Astrocyte (in vitro differentiated cells and primary cell): Measurements from ENCODE around the gene CTCF. TPM values are rescaled to one million over a fixed set of nuclear protein-coding genes. Genes with fewer than 3 reads are reported as not detected.
A peak's percentile ranks its signal among the peaks of the same experiment; 100 is the strongest.

Source experiments
- DNase-seq: peaks from one replicate; pipeline ENCODE4 v3.0.0-alpha.2; 2010; ENCODE audit warnings: low read depth
- FAIRE-seq: peaks from 2 replicates; lab custom pipeline; 2011; peaks lifted over from hg19 to GRCh38; lab: Jason Lieb, UNC
- H2AFZ ChIP-seq: 2 replicates; pipeline ENCODE4 v1.6.0; 2012; ENCODE audit warnings: low read depth, low read length, inconsistent platforms
- H3K27ac ChIP-seq: 2 replicates; pipeline ENCODE4 v1.5.1; 2011; ENCODE audit warnings: low read depth, low read length, inconsistent platforms
- H3K27me3 ChIP-seq: 2 replicates; pipeline ENCODE4 v1.6.0; 2011; ENCODE audit warnings: low read length, inconsistent platforms; ENCODE audit not compliant: insufficient read depth
- H3K36me3 ChIP-seq: 2 replicates; pipeline ENCODE4 v1.5.1; 2011; ENCODE audit warnings: low read length, inconsistent platforms; ENCODE audit not compliant: insufficient read depth
- H3K4me1 ChIP-seq: 2 replicates; pipeline ENCODE4 v1.5.1; 2011; ENCODE audit warnings: low read length, inconsistent platforms; ENCODE audit not compliant: insufficient read depth
- H3K4me2 ChIP-seq: 2 replicates; pipeline ENCODE4 v1.6.0; 2012; ENCODE audit warnings: low read length, inconsistent platforms
- H3K4me3 ChIP-seq: 2 replicates; pipeline ENCODE4 v1.5.1; 2011; ENCODE audit warnings: low read depth, mild to moderate bottlenecking, low read length, inconsistent platforms; ENCODE audit not compliant: insufficient read depth
- H3K79me2 ChIP-seq: 2 replicates; pipeline ENCODE4 v1.6.0; 2012; ENCODE audit warnings: mild to moderate bottlenecking, low read length, inconsistent platforms; ENCODE audit not compliant: insufficient read depth
- H3K9ac ChIP-seq: 2 replicates; pipeline ENCODE4 v1.6.0; 2012; ENCODE audit warnings: mild to moderate bottlenecking, low read length, inconsistent platforms
- H3K9me3 ChIP-seq: 2 replicates; pipeline ENCODE4 v1.5.1; 2012; ENCODE audit warnings: low read depth, mild to moderate bottlenecking, low read length, inconsistent platforms; ENCODE audit not compliant: insufficient read depth
- H4K20me1 ChIP-seq: 2 replicates; pipeline ENCODE4 v1.6.0; 2012; ENCODE audit warnings: low read length, inconsistent platforms; ENCODE audit not compliant: insufficient read depth
- H3K27ac Mint-ChIP-seq: one replicate; pipeline ENCODE4 v1.8.0; 2021; ENCODE audit warnings: mild to moderate bottlenecking, mixed read lengths; ENCODE audit not compliant: unreplicated experiment
- H3K27me3 Mint-ChIP-seq: one replicate; pipeline ENCODE4 v1.8.0; 2021; ENCODE audit warnings: low read depth, mixed read lengths; ENCODE audit not compliant: unreplicated experiment
- H3K36me3 Mint-ChIP-seq: one replicate; pipeline ENCODE4 v1.8.0; 2021; ENCODE audit warnings: low read depth, mixed read lengths; ENCODE audit not compliant: unreplicated experiment
- H3K4me1 Mint-ChIP-seq: one replicate; pipeline ENCODE4 v1.8.0; 2021; ENCODE audit warnings: low read depth, mixed read lengths; ENCODE audit not compliant: unreplicated experiment
- H3K4me3 Mint-ChIP-seq: one replicate; pipeline ENCODE4 v1.8.0; 2021; ENCODE audit warnings: mild to moderate bottlenecking, moderate library complexity, mixed read lengths; ENCODE audit not compliant: unreplicated experiment
- H3K9me3 Mint-ChIP-seq: one replicate; pipeline ENCODE4 v1.8.0; 2021; ENCODE audit warnings: mild to moderate bottlenecking, mixed read lengths; ENCODE audit not compliant: unreplicated experiment
- EZH2 ChIP-seq: IDR thresholded peaks from 2 replicates; pipeline ENCODE4 v1.6.1; 2012; ENCODE audit warnings: mild to moderate bottlenecking, low read length, inconsistent platforms; ENCODE audit not compliant: insufficient read depth
- total RNA-seq: library from RNA; stranded (reverse); gene quantifications from 2 replicates; pipeline ENCODE4 v1.2.1, GENCODE V29; 2021
- TF ChIP-seq, protein P1 (sequence below): IDR thresholded peaks from 2 replicates; pipeline ENCODE4 v1.5.1; 2011; ENCODE audit warnings: low read depth, mild to moderate bottlenecking, inconsistent platforms, low read length, moderate library complexity; ENCODE audit not compliant: insufficient read depth

CTCF gene
- total RNA-seq, 1 donor from 2014 or later, result 26.8 TPM

DNA sequence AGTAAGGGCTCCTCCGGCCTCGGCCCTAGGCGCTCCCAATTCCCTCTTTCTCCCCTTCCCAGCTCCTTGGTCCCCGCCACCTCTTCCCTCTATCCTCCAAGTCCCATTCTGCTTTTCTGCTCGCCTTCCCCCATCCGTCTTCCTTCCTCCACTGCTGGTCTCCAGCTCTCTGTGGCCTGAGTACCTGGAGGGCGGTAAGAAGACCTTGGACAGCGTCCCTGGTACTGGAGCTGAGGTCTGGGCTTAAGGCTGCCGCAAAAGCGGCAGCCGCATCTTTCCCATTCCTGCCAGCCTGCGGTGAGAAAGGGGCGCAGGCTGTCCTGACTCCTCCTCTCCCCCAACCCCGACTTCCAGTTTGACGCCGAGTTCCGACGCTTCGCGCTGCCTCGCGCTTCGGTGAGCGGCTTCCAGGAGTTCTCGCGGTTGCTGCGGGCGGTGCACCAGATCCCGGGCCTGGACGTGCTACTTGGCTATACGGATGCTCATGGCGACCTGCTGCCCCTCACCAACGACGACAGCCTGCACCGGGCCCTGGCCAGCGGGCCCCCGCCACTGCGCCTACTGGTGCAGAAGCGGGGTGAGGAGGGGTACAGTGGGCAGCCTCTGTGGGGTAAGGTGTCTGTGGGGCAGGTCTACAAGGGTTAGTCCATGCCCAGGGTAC lies 98.9 kb downstream of the CTCF start:
- H3K27ac Mint-ChIP-seq, result no peak overlapping the region
- H3K9me3 Mint-ChIP-seq, result no peaks in the 10 kb centered on the region
- Histone ChIP-seq H3K4me1 (peaks cover 14% of the 10 kb centered on the region), H3K27me3 (no peaks in the 10 kb centered on the region), H3K4me2 (peak overlapping the region; percentile 93), H3K79me2 (peaks cover 14% of the 10 kb centered on the region), H3K9ac (no peak overlapping the region), H3K27ac (no peak overlapping the region), H3K9me3 (no peaks in the 10 kb centered on the region), H2AFZ (peak overlapping the region; percentile 54), H3K36me3 (peaks cover 2% of the 10 kb centered on the region), H3K4me3 (peak overlapping the region; percentile 48), H4K20me1 (peaks cover 22% of the 10 kb centered on the region)
- H3K4me3 Mint-ChIP-seq, result peak overlapping the region; percentile 82
- peak; percentile 43 for DNase-seq
- peaks cover 6% of the 10 kb centered on the region for H3K27me3 Mint-ChIP-seq
- peaks cover 4% of the 10 kb centered on the region for H3K4me1 Mint-ChIP-seq
- FAIRE-seq, result no peak
- H3K36me3 Mint-ChIP-seq, result peaks cover 4% of the 10 kb centered on the region
- no peak for TF ChIP-seq EZH2
- TF ChIP-seq, protein P1, sequence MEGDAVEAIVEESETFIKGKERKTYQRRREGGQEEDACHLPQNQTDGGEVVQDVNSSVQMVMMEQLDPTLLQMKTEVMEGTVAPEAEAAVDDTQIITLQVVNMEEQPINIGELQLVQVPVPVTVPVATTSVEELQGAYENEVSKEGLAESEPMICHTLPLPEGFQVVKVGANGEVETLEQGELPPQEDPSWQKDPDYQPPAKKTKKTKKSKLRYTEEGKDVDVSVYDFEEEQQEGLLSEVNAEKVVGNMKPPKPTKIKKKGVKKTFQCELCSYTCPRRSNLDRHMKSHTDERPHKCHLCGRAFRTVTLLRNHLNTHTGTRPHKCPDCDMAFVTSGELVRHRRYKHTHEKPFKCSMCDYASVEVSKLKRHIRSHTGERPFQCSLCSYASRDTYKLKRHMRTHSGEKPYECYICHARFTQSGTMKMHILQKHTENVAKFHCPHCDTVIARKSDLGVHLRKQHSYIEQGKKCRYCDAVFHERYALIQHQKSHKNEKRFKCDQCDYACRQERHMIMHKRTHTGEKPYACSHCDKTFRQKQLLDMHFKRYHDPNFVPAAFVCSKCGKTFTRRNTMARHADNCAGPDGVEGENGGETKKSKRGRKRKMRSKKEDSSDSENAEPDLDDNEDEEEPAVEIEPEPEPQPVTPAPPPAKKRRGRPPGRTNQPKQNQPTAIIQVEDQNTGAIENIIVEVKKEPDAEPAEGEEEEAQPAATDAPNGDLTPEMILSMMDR, result no peak

DNA sequence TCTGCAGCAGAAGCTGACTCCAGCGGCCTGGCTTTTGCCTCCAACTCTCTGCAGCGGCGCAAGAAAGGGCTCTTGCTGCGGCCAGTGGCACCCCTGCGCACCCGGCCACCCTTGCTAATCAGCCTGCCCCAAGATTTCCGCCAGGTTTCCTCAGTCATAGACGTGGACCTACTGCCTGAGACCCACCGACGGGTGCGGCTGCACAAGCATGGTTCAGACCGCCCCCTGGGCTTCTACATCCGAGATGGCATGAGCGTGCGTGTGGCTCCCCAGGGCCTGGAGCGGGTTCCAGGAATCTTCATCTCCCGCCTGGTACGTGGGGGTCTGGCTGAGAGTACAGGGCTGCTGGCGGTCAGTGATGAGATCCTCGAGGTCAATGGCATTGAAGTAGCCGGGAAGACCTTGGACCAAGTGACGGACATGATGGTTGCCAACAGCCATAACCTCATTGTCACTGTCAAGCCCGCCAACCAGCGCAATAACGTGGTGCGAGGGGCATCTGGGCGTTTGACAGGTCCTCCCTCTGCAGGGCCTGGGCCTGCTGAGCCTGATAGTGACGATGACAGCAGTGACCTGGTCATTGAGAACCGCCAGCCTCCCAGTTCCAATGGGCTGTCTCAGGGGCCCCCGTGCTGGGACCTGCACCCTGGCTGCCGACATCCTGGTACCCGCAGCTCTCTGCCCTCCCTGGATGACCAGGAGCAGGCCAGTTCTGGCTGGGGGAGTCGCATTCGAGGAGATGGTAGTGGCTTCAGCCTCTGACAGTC lies 99.7 kb downstream of the CTCF start:
- Histone ChIP-seq H3K4me1 (peaks cover 19% of the 10 kb centered on the region), H3K9ac (no peak overlapping the region), H3K27ac (no peak overlapping the region), H4K20me1 (peaks cover 22% of the 10 kb centered on the region), H3K9me3 (no peaks in the 10 kb centered on the region), H3K79me2 (peaks cover 14% of the 10 kb centered on the region), H3K4me2 (no peak overlapping the region), H3K4me3 (no peak overlapping the region), H3K27me3 (no peaks in the 10 kb centered on the region), H2AFZ (no peak overlapping the region), H3K36me3 (peaks cover 2% of the 10 kb centered on the region)
- FAIRE-seq (no peak), DNase-seq (no peak)
- Mint-ChIP-seq H3K27me3 (peaks cover 6% of the 10 kb centered on the region), H3K27ac (no peak overlapping the region), H3K9me3 (no peaks in the 10 kb centered on the region), H3K4me3 (no peak overlapping the region), H3K36me3 (peaks cover 4% of the 10 kb centered on the region), H3K4me1 (peaks cover 4% of the 10 kb centered on the region)
- no peak for TF ChIP-seq EZH2
- TF ChIP-seq, protein P1, result no peak
